GM12865 (cell line): Measurements from ENCODE around the gene UROC1.

Source experiments
- DNase-seq: peaks from one replicate; pipeline ENCODE4 v3.0.0; 2010; ENCODE audit warnings: low read depth
- H3K4me3 ChIP-seq: 2 replicates; pipeline ENCODE4 v1.5.1; 2011; ENCODE audit warnings: mild to moderate bottlenecking, low read depth, low read length, control low read depth
- TF ChIP-seq, protein P1 (sequence below): IDR thresholded peaks from 2 replicates; pipeline ENCODE4 v1.5.1; 2011; ENCODE audit warnings: low read length, control low read depth, low read depth, inconsistent platforms; ENCODE audit not compliant: insufficient read depth; ENCODE audit errors: missing control alignments

Gene UROC1

GRCh38 chr3:126480206-126480605, 37.4 kb downstream of the UROC1 start:
- DNase-seq: no peak
- H3K4me3 ChIP-seq: no peak overlapping the region
- TF ChIP-seq, protein P1, sequence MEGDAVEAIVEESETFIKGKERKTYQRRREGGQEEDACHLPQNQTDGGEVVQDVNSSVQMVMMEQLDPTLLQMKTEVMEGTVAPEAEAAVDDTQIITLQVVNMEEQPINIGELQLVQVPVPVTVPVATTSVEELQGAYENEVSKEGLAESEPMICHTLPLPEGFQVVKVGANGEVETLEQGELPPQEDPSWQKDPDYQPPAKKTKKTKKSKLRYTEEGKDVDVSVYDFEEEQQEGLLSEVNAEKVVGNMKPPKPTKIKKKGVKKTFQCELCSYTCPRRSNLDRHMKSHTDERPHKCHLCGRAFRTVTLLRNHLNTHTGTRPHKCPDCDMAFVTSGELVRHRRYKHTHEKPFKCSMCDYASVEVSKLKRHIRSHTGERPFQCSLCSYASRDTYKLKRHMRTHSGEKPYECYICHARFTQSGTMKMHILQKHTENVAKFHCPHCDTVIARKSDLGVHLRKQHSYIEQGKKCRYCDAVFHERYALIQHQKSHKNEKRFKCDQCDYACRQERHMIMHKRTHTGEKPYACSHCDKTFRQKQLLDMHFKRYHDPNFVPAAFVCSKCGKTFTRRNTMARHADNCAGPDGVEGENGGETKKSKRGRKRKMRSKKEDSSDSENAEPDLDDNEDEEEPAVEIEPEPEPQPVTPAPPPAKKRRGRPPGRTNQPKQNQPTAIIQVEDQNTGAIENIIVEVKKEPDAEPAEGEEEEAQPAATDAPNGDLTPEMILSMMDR: no peak

DNA sequence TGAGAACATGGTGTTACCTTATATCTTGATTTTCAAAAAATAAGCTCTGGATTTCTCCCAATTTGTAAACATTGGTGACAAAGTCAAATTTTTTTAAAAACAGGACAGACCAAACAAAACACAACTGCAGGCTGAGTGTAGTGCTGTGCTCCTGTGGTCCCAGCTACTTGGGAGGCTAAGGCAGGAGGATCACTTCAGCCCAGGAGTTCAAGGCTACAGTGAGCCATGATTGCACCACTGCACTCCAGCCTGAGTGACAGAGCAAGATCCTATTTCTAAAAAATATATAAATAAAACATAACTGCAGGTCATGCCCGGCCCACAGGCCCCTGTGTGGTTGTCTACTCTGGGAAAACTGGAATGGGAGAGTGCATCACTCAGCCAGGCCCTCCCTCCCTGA, 37.9 kb downstream of the UROC1 start:
- TF ChIP-seq, protein P1: no peak
- no peak overlapping the region for H3K4me3 ChIP-seq
- no peak for DNase-seq

DNA sequence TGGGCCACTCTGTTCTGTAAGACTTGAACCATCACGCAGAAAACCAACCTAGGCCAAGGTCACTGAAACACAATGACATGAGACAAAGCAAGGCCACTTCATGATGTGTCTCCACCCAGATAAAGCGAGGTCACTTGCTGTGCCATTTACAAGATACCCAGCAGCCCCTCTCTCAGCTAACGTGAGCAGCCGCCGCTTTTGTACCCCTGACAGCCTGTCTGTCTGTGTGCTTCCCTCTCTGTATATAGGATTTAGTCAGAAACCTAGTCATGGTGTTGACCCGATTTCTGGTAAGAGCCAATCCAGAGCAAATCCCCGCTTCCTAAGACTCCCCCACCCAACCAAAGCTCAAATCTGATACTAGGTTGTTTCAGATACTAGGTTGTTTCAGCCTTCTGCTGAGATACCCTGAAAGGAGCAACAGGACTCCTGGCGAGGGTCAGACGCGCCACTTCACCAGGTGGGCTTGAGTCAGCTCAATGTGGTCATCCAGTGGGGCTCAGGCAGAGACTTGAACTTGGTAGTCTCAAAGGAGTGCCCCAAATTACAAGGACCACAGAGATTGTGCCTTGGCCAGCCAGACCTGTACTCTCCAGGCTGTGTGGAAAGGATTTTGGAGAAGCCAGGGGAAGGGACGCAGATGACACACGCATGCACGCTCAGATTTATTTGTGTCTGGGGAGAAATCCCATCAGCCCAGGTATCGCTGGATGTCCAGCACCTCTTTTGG, 38.8 kb downstream of the UROC1 start:
- no peak for DNase-seq
- TF ChIP-seq, protein P1: no peak
- H3K4me3 ChIP-seq: no peak overlapping the region

DNA sequence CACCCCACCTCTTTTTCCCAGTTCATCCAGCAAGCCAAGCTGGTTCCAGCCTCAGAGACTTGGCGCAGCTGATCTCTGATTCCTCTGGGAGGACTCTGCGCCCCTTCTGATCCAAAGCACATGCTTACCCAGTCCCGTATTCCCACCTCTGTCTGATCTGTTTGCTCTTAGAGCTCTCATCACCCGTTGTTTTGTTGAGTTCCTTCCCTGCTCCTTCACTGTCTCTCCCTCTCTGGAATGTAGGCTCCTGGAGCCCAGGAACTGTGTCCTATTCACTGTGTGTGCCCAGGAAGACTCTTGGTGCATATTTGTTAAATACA, 40.6 kb downstream of the UROC1 start:
- DNase-seq: no peak
- H3K4me3 ChIP-seq: no peak overlapping the region

GRCh38 chr3:126476166-126477060, 41.2 kb downstream of the UROC1 start:
- peak overlapping the region; percentile 66 for H3K4me3 ChIP-seq
- DNase-seq: no peak
- TF ChIP-seq, protein P1: no peak

More for the DNA sequence above, 40.6 kb downstream of the UROC1 start:
- TF ChIP-seq, protein P1: no peak

DNA sequence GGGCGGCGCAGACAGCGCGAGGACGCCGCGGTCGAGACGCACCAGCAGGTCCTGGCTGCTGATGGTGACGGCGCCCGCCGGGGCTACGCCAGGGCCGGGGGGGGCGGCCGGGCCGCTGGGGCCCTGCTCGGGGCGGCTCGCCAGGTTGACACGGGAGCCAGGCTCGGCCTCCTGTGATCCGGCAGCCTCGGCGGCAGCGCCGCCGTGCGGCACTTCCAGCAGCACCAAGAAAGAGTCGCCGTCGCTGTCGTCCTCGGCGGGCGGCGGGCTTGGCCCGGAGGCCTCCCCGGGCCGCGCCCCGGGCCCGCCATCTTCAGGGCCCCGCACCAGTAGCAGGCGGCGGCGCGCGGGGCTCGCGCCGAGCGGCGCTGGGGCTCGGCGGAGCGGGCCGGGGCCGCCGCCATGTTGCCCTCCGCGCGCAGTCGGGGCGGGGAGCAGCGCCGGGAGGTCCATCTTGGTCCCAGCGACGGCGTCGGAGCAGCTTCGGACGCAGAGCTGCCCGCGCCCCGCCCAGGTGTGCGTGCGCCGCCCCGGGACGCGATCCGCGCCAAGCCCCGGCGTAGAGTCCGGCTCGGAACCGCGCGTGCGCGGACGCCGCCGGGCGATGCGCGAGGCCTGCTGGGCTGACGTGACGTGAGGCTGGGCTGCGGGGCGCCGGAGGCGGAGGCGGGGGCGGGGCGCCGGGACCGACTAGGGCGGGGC, 42.0 kb downstream of the UROC1 start, which contains the start of gene ZXDC:
Gene ZXDC, minus strand, starts transcription at position 479 of the 702 bp plus-strand sequence. Its CDS starts 26 bp downstream, at position 453.
- TF ChIP-seq, protein P1: peak; percentile 64
- DNase-seq: peak; percentile 98
- H3K4me3 ChIP-seq: peak within 1 kb of the TSS; percentile 73
